Fibroblast of villous mesenchyme (primary cell): ENCODE measurements around the gene TEX2. TPM values are rescaled to one million over a fixed set of nuclear protein-coding genes. Genes with fewer than 3 reads are reported as not detected.
A peak's percentile ranks its signal among the peaks of the same experiment; 100 is the strongest.

Experiments used
- DNase-seq: peaks from one replicate; pipeline ENCODE4 v3.0.0-alpha.2; 2010; ENCODE audit warnings: low read depth
- H3K4me3 ChIP-seq: 2 replicates; pipeline ENCODE4 v1.5.1; 2011; ENCODE audit warnings: low read depth, mild to moderate bottlenecking, low read length
- total RNA-seq: library from RNA; depleted of rRNA; stranded (reverse); fragments of >200 nt; gene quantifications from 2 replicates; pipeline ENCODE4 v1.2.3, GENCODE V29; 2012
- TF ChIP-seq, protein P1 (sequence below): IDR thresholded peaks from 2 replicates; pipeline ENCODE4 v1.5.1; 2012; ENCODE audit warnings: low read depth, mild to moderate bottlenecking, low read length; ENCODE audit not compliant: insufficient read depth

The TEX2 gene
- total RNA-seq, 1 donor: 45.8 TPM

DNA sequence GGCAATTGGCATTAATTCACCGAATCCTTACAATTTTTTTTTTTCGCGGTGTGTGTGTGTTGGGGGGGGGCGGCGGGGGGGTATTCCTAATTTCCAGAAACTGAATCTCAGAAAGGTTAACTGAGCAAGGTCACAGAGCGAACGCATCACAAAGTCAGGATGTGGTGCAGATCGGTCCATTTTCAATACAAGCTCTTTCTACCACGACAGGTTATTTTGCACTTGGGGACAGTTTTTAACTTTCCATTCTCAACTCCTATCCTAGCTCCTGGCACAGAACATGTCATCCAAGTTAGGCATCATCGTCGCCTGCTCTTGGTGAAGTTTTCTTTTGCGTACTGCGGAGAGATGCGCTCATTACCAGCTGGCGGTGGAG, 117.7 kb downstream of the TEX2 start:
- DNase-seq: no peak
- TF ChIP-seq, protein P1, sequence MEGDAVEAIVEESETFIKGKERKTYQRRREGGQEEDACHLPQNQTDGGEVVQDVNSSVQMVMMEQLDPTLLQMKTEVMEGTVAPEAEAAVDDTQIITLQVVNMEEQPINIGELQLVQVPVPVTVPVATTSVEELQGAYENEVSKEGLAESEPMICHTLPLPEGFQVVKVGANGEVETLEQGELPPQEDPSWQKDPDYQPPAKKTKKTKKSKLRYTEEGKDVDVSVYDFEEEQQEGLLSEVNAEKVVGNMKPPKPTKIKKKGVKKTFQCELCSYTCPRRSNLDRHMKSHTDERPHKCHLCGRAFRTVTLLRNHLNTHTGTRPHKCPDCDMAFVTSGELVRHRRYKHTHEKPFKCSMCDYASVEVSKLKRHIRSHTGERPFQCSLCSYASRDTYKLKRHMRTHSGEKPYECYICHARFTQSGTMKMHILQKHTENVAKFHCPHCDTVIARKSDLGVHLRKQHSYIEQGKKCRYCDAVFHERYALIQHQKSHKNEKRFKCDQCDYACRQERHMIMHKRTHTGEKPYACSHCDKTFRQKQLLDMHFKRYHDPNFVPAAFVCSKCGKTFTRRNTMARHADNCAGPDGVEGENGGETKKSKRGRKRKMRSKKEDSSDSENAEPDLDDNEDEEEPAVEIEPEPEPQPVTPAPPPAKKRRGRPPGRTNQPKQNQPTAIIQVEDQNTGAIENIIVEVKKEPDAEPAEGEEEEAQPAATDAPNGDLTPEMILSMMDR: no peak

DNA sequence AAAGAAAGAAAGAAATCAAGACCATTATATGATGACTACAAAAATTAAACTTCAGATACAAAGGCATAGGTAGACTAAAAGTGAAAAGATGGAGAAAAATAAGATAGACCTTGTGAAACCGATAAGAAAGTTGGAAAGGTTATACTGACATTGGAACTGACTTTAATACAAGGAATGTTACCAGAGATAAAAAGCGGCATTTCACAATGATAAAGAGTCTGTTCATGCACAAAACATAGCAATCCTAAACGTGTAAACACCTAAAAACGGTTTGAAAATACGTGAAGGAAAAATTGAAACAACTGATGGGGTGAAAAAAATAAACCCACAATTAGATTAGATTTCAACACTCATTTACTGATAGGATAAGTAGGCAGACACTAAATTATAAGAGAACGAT, 123.5 kb downstream of the TEX2 start:
- DNase-seq: no peak
- TF ChIP-seq, protein P1: no peak
- no peak overlapping the region for H3K4me3 ChIP-seq

More for the DNA sequence above, 117.7 kb downstream of the TEX2 start:
- peak overlapping the region; percentile 85 for H3K4me3 ChIP-seq

DNA sequence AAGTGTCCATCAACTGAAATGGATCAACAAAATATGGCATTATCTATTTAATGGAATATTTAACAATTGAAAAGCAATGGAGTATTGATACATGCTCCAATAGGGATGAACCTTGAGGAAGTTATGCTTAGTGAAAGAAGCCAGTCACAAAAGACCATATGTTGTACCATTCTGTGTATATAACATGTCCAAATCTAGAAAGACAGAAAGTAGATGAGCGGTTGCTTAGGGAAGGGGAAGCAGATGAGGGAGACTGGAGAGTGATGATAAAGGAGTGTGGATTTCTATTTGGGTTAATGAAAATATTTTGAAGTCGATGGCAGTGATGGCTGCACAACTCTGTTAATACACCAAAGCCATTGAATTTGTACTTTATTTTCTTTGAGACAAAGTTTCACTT, 124.6 kb downstream of the TEX2 start:
- TF ChIP-seq, protein P1: no peak
- H3K4me3 ChIP-seq: no peak overlapping the region
- no peak for DNase-seq

DNA sequence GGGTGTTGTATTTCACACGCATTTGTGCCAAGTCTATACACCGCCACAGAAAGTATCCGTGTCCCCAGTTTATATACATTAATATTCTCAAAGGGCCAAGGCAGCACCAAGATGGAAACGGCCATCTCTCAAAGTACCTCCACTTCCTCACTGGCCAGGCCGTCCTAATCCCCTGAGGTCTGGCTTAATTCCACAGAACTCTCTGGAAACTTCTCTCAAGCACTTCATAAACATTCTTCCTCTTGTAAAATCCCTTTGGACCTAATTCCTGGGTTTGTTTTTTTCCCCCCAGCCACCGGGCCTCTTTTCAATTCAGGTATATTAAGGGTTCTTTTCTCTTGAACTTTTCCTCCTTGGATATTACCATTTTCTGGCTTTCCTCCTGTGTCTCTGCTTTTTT, 128.1 kb downstream of the TEX2 start:
- DNase-seq: peak; percentile 79
- TF ChIP-seq, protein P1: no peak
- H3K4me3 ChIP-seq: no peak overlapping the region

DNA sequence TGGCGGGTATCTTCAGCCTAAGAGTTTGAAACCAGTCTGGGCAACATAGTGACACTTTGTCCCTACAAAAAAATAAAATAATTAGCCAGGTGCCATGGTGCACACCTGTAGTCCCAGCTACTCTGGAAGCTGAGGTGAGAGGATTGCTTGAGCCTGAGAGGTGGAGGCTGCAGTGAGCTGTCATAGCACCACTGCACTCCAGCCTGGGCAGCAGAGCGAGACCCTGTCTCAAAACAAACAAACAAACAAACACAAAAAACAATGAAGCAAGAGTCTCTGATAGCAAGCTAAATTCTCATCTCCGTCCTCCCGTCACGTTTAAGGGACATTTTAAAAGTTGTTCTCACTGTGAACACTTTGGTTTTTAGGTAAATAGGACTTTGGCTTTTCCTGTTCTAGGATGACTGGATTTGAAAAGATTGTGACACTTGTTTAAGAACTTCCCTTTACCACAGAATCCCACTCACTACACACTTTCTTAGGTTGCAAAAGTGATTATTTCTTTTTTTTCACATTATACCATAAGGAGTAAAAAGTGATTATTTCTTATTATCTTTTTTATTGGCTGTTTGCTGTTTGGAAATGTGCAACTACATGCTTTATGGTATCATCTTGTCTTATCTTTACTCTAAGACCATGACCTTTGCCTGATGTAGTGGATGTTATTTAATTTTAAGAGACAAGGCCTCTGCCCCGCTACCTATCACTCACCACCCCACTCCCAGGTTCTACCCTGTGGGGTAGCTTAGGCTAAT, 128.7 kb downstream of the TEX2 start:
- DNase-seq: no peak
- TF ChIP-seq, protein P1: no peak
- no peak overlapping the region for H3K4me3 ChIP-seq

DNA sequence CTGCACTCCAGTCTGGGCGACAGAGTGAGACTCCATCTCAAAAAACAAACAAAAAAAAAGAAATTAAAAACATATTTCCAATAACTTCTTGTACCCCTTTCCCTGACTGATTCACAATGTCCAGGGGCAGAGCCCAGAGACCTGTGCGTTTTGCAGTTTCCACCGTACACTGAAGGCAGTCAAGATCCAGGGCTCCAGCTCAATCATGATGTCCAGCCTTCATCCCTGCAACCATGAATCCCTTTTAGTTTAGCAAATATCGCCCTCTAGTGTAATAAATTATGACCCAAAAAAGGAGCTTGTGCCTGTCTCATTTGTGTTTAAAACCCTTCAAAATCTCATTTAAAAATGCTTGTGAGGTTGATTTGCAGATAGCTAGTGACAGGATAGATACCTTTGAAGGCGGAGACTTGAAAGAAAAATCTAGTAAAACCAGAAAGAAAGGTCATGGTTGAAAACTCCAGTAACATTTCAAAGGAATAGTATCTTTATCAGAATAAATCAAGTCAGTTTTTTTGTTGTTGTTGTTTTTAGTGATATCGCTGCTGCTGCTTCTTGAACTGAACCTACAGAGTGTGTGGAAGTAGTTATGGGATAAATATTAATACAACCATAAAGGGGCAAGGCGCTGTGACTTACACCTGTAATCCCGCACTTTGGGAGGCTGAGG, 129.4 kb downstream of the TEX2 start:
- DNase-seq: peak; percentile 73
- TF ChIP-seq, protein P1: peak; percentile 63
- no peak overlapping the region for H3K4me3 ChIP-seq
